HepG2 (cell line): ENCODE measurements around the gene PLOD2. TPM values are rescaled to one million over a fixed set of nuclear protein-coding genes. Genes with fewer than 3 reads are reported as not detected.

Source experiments
- ATAC-seq: fragments of 200-7000 bp; cut with Tn5 transposase; 3 replicates; pipeline ENCODE4 v1.9.1; 2020; ENCODE audit warnings: mild to moderate bottlenecking, moderate library complexity
- BruUV-seq: library from RNA; stranded (reverse); fragments of 400-500 nt; replicated peaks from 2 replicates; lab custom pipeline; 2021; lab: Mats Ljungman, UMichigan
- CTCF ChIA-PET: fragments of 300-600 bp; formaldehyde crosslinking; extraction: SDS; loops from one replicate; lab custom pipeline; 2021; ENCODE audit warnings: low total read pairs, inconsistent platforms, low intra/inter-chr PET ratio; lab: Yijun Ruan, JAX
- POLR2A ChIA-PET: fragments of 350-600 bp; sonication (Branson Sonifier 250); formaldehyde crosslinking; loops from one replicate; lab custom pipeline; 2020; ENCODE audit warnings: antibody characterized with exemption, inconsistent platforms; lab: Yijun Ruan, JAX
- DNase-seq: peaks from one replicate; pipeline ENCODE4 v3.0.0-alpha.2; 2015; ENCODE audit warnings: low spot score
- FAIRE-seq: peaks from 3 replicates; lab custom pipeline; 2011; peaks lifted over from hg19 to GRCh38; lab: Jason Lieb, UNC
- H2AFZ ChIP-seq: one replicate; pipeline ENCODE4 v1.6.1; 2011; ENCODE audit warnings: low read length, inconsistent platforms
- H3K27ac ChIP-seq: fragments of 300-600 bp; 3 replicates; pipeline ENCODE4 v1.8.0; 2011; ENCODE audit warnings: mixed run types, mild to moderate bottlenecking, mixed read lengths, low read length, inconsistent platforms; ENCODE audit not compliant: insufficient read depth; ENCODE audit errors: extremely low read length
- H3K27me3 ChIP-seq, 2 experiments: fragments of 200-600 bp in 1 of 2; 2 replicates in 1 of 2; 3 replicates in 1 of 2; pipeline versions ENCODE4 v1.6.0 to v1.8.0; 2011; ENCODE audit warnings: low read length in 2 of 2, mild to moderate bottlenecking in 2 of 2, moderate library complexity in 2 of 2, inconsistent platforms in 1 of 2; ENCODE audit not compliant: insufficient read depth in 2 of 2, control insufficient read depth in 1 of 2
- H3K36me3 ChIP-seq, 2 experiments: fragments of 200-600 bp in 1 of 2; replicated peaks in 1 of 2; 2 replicates in 1 of 2; 3 replicates in 1 of 2; pipeline versions ENCODE4 v1.5.1 to v1.8.0; 2011; ENCODE audit warnings: low read length in 2 of 2, inconsistent platforms in 1 of 2; ENCODE audit not compliant: insufficient read depth in 2 of 2, control insufficient read depth in 1 of 2
- H3K4me1 ChIP-seq: 2 replicates; pipeline ENCODE4 v1.5.1; 2012; ENCODE audit warnings: low read length, inconsistent platforms; ENCODE audit not compliant: insufficient read depth
- H3K4me2 ChIP-seq: 2 replicates; pipeline ENCODE4 v1.6.0; 2011; ENCODE audit warnings: low read depth, low read length, inconsistent platforms
- H3K4me3 ChIP-seq, 3 experiments: fragments of 200-600 bp in 1 of 3; sonication (generic), shearing (Covaris generic) in 1 of 3; replicated peaks in 1 of 3; 2 replicates each; pipeline ENCODE4 v1.5.1; 2011 to 2016; ENCODE audit warnings: low read length in 3 of 3, inconsistent platforms in 2 of 3, low read depth in 2 of 3, mild to moderate bottlenecking in 2 of 3, control low read depth in 1 of 3, mixed read lengths in 1 of 3; ENCODE audit not compliant: insufficient read depth in 1 of 3
- H3K79me2 ChIP-seq: one replicate; pipeline ENCODE4 v1.6.1; 2011; ENCODE audit warnings: low read length, inconsistent platforms; ENCODE audit not compliant: insufficient read depth
- H3K9ac ChIP-seq: 2 replicates; pipeline ENCODE4 v1.6.0; 2011; ENCODE audit warnings: mild to moderate bottlenecking, low read depth, low read length, inconsistent platforms; ENCODE audit not compliant: insufficient read depth
- H3K9me3 ChIP-seq: 2 replicates; pipeline ENCODE4 v1.5.1; 2012; ENCODE audit warnings: mild to moderate bottlenecking, low read length
- H4K20me1 ChIP-seq: 2 replicates; pipeline ENCODE4 v1.6.0; 2011; ENCODE audit warnings: inconsistent platforms, mild to moderate bottlenecking, low read length, moderate library complexity; ENCODE audit not compliant: insufficient read depth
- GPBP1L1 ChIP-seq: sonication (generic); formaldehyde crosslinking; IDR thresholded peaks from 2 replicates; pipeline ENCODE4 v1.5.0; 2020; ENCODE audit warnings: mild to moderate bottlenecking, missing genetic modification reagents
- KIAA2018 ChIP-seq: sonication (generic); formaldehyde crosslinking; IDR thresholded peaks from 2 replicates; pipeline ENCODE4 v1.5.0; 2020; ENCODE audit warnings: mild to moderate bottlenecking, missing genetic modification reagents, borderline replicate concordance
- MTF1 ChIP-seq: sonication (generic); formaldehyde crosslinking; IDR thresholded peaks from 2 replicates; pipeline ENCODE4 v1.5.0; 2020; ENCODE audit warnings: missing genetic modification reagents
- PHF5A ChIP-seq: IDR thresholded peaks from one replicate; pipeline ENCODE4 v1.6.1; 2018; ENCODE audit warnings: low read depth, missing genetic modification reagents; ENCODE audit not compliant: unreplicated experiment
- RBAK ChIP-seq: sonication (generic); formaldehyde crosslinking; IDR thresholded peaks from 2 replicates; pipeline ENCODE4 v1.5.1; 2020; ENCODE audit warnings: mild to moderate bottlenecking, missing genetic modification reagents
- ZFX ChIP-seq: sonication (generic); formaldehyde crosslinking; IDR thresholded peaks from 2 replicates; pipeline ENCODE4 v1.4.0; 2020; ENCODE audit warnings: mild to moderate bottlenecking, low read depth, missing genetic modification reagents, moderate library complexity
- ZMYM3 ChIP-seq: sonication (generic); formaldehyde crosslinking; IDR thresholded peaks from 2 replicates; pipeline ENCODE4 v1.5.1; 2020; ENCODE audit warnings: mild to moderate bottlenecking, missing genetic modification reagents
- ZNF333 ChIP-seq: sonication (generic); formaldehyde crosslinking; IDR thresholded peaks from 2 replicates; pipeline ENCODE4 v1.4.0; 2020; ENCODE audit warnings: mild to moderate bottlenecking, missing genetic modification reagents, borderline replicate concordance
- ZNF83 ChIP-seq: sonication (generic); formaldehyde crosslinking; IDR thresholded peaks from 2 replicates; pipeline ENCODE4 v1.4.0; 2020; ENCODE audit warnings: missing genetic modification reagents, mild to moderate bottlenecking, borderline replicate concordance
- in situ Hi-C: cut with HindIII; loops from 2 replicates; pipeline ENCODE4 v1.10.0; 2017; ENCODE audit warnings: low pct_unique_long_range_greater_than_20kb; ENCODE audit not compliant: extremely low pct_ligation_motif_present
- intact Hi-C: fragments of 100-400 bp; cut with micrococcal nuclease; formaldehyde crosslinking; loops from one replicate; pipeline ENCODE4 v1.10.0; 2022; ENCODE audit not compliant: unreplicated experiment
- polyA plus RNA-seq, 8 experiments: library from polyadenylated mRNA; depleted of rRNA in 3 of 8; stranded (reverse) in 7 of 8; unstranded in 1 of 8; fragments of >200 nt; fragmentation: Illumina TruSeq in 4 of 8; extraction: Trizol in 4 of 8; gene quantifications; 2 replicates each; pipeline versions ENCODE4 v1.2.1 to v1.2.3, GENCODE V29; 2011 to 2016; ENCODE audit warnings: low read depth in 4 of 8, missing spikeins in 1 of 8, mixed read lengths in 1 of 8; ENCODE audit not compliant: insufficient read depth in 1 of 8
- total RNA-seq, 5 experiments: library from RNA; depleted of rRNA; stranded (reverse); fragments of >200 nt; fragmentation: Illumina TruSeq; extraction: Trizol; gene quantifications; 2 replicates each; pipeline ENCODE4 v1.2.3, GENCODE V29; 2016; ENCODE audit warnings: low read depth in 1 of 5

The PLOD2 gene
- total and polyA plus RNA-seq, 2 of the 13 experiments (the other 11 are each of a cell fraction or from before 2014, with no cell fraction given), result 107 to 161 TPM

DNA sequence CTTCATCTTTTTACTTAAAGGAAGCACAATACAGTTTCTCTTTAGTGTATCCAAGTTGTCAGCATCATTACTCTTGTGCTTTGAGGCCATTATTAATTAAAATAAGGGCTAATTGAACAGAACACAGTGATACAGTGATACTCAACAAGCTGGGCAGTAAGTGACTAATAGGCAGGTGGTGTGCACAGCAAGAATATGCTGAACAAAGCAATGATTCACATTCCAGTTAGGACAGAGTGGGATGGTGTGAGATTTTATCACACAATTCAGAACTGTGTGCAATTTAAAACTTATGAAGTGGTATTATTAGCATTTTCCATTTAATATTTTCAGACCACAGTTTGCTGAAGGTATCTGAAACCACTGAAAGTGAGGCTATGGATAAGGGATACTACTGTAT lies 116.9 kb downstream of the PLOD2 start:
- H3K9me3 ChIP-seq, result no peaks in the 10 kb centered on the region
- ATAC-seq (no peak), DNase-seq (no peak), FAIRE-seq (no peak)
- no TSS peak for BruUV-seq
- H3K79me2 ChIP-seq, result no peaks in the 10 kb centered on the region
- no peak overlapping the region for H3K4me2 ChIP-seq
- CTCF ChIA-PET, result no interaction called here
- peaks cover 12% of the 10 kb centered on the region for H3K4me1 ChIP-seq
- in situ Hi-C loops (no loop called here), intact Hi-C loops (no loop called here)
- no peak overlapping the region for H3K4me3 ChIP-seq
- H3K36me3 ChIP-seq, result no peaks in the 10 kb centered on the region
- H2AFZ ChIP-seq, result no peak overlapping the region
- H4K20me1 ChIP-seq, result no peaks in the 10 kb centered on the region
- H3K27ac ChIP-seq, result no peak overlapping the region
- no peak overlapping the region for H3K9ac ChIP-seq
- TF ChIP-seq ZNF83 (CRISPR knock-in tag) (no peak), RBAK (CRISPR knock-in tag) (no peak), ZNF333 (no peak), KIAA2018 (CRISPR knock-in tag) (no peak), GPBP1L1 (CRISPR knock-in tag) (no peak), ZMYM3 (CRISPR knock-in tag) (no peak), MTF1 (CRISPR knock-in tag) (no peak), ZFX (CRISPR knock-in tag) (no peak), PHF5A (CRISPR knock-in tag) (no peak)
- TF ChIP-seq, all 625 proteins: peak for 0
- POLR2A ChIA-PET, result no interaction called here
- H3K27me3 ChIP-seq, result no peaks in the 10 kb centered on the region
